Measurements from ENCODE around the gene COL4A1.

The COL4A1 gene

DNA sequence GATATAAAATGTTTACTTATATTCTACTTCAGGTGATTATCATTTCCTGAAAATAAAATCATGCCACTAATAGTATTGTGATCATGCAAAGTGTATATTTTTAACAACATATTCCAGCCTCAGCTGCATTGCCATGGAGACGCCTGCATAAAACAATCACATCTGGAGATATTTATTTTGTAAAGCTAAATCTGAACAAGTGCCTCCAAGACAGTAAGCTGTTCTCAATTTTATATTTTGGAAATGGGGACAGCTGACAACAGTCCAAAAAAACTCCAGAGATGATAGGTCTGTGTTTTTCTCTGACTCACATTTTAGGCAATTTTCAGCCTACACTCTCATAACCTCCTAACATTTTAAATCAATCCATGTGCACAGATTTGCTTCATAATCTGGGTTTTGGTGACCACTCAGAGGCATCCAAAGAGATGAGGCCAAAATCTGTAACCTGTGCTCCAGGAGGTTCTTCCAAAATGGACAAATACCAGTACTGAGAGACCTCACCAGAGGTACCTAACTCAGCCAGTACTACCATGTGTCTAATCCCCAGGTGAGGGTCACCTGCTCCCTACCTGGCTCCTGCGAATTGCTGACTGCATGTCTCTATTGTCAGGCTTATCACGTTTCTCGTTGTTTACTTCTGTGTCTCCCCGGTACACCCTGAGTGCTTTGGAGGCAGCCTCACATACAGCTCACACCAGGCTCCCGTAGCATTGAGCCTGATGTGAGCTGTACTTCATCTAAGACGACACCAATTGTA is 62.7 kb downstream of the COL4A1 start:
- no peaks in the 10 kb centered on the region for H3K36me3 Mint-ChIP-seq (ENCODE audit: insufficient read depth)
- H3K4me3 Mint-ChIP-seq, result no peak overlapping the region

DNA sequence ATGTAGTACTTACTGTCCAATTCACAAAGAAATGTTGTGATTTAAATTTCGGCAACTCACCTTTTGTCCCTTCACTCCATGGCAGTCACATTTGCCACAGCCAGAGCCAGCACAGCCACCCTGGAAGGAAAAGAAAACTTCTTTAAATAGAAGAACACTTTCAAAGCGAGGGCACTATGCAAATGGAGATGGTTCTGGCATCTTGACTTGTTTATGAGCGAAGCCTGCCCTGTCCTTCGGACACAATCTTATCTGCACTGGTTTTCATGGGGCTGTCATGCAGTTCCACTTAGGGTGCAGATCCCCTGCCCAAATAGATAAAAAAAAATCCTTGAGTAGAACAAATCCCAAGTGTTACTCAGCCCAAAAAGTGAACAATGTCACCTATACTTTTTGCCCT is 64.3 kb downstream of the COL4A1 start:
- ATAC-seq (replicated peaks; ENCODE audit: extremely low read depth, poor library complexity, severe bottlenecking), result no peak
- Mint-ChIP-seq H3K9me3 (no peaks in the 10 kb centered on the region), H3K36me3 (ENCODE audit: insufficient read depth) (no peaks in the 10 kb centered on the region), H3K4me1 (no peaks in the 10 kb centered on the region), H3K27ac (ENCODE audit: low read depth) (no peak overlapping the region), H3K4me3 (no peak overlapping the region), H3K27me3 (peaks cover 12% of the 10 kb centered on the region)
- no peak for DNase-seq (ENCODE audit: low spot score in 2 of 2)

More for the DNA sequence above, 62.7 kb downstream of the COL4A1 start:
- ATAC-seq (replicated peaks; ENCODE audit: extremely low read depth, poor library complexity, severe bottlenecking) (no peak), DNase-seq (ENCODE audit: low spot score in 2 of 2) (no peak)
- H3K27ac Mint-ChIP-seq (ENCODE audit: low read depth), result no peak overlapping the region
- H3K9me3 Mint-ChIP-seq, result no peaks in the 10 kb centered on the region
- H3K27me3 Mint-ChIP-seq, result no peaks in the 10 kb centered on the region
- H3K4me1 Mint-ChIP-seq, result no peaks in the 10 kb centered on the region

DNA sequence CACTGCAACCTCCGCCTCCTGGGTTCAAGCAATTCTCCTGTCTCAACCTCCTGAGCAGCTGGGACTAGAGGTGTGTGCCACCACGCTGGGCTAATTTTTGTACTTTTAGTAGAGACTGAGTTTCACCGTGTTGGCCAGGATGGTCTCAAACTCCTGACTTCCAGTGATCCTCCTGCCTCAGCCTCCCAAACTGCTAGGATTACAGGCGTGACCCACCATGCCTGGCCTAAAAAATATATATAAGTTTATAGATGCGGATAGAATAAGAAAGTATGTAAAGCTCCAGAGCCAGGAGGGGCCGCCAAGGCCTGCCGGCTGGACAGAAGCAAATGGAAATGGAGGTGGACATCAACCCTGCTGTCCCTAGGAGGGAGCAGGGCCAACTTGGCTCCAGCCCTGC is 66.0 kb downstream of the COL4A1 start:
- Mint-ChIP-seq H3K27me3 (peaks cover 23% of the 10 kb centered on the region), H3K9me3 (no peaks in the 10 kb centered on the region), H3K36me3 (ENCODE audit: insufficient read depth) (no peaks in the 10 kb centered on the region), H3K4me1 (no peaks in the 10 kb centered on the region), H3K4me3 (no peak overlapping the region), H3K27ac (ENCODE audit: low read depth) (no peak overlapping the region)
- DNase-seq (ENCODE audit: low spot score in 2 of 2) (no peak), ATAC-seq (replicated peaks; ENCODE audit: extremely low read depth, poor library complexity, severe bottlenecking) (no peak)

- no peak for DNase-seq (ENCODE audit: low spot score in 2 of 2)
- Mint-ChIP-seq H3K4me3 (no peak overlapping the region), H3K27ac (ENCODE audit: low read depth) (no peak overlapping the region), H3K9me3 (no peaks in the 10 kb centered on the region), H3K27me3 (peaks cover 23% of the 10 kb centered on the region), H3K4me1 (no peaks in the 10 kb centered on the region), H3K36me3 (ENCODE audit: insufficient read depth) (no peaks in the 10 kb centered on the region)
- no peak for ATAC-seq (replicated peaks; ENCODE audit: extremely low read depth, poor library complexity, severe bottlenecking)
These were observed 66.6 kb downstream of the COL4A1 start for GRCh38 chr13:110240352-110240751.

- ATAC-seq (replicated peaks; ENCODE audit: extremely low read depth, poor library complexity, severe bottlenecking) (no peak), DNase-seq (ENCODE audit: low spot score in 2 of 2) (no peak)
- H3K4me3 Mint-ChIP-seq, result no peak overlapping the region
- no peaks in the 10 kb centered on the region for H3K9me3 Mint-ChIP-seq
- no peaks in the 10 kb centered on the region for H3K4me1 Mint-ChIP-seq
- H3K36me3 Mint-ChIP-seq (ENCODE audit: insufficient read depth), result no peaks in the 10 kb centered on the region
- H3K27me3 Mint-ChIP-seq, result peaks cover 23% of the 10 kb centered on the region
- H3K27ac Mint-ChIP-seq (ENCODE audit: low read depth), result no peak overlapping the region
These were observed 67.5 kb downstream of the COL4A1 start for GRCh38 chr13:110239280-110240125.

GRCh38 chr13:110238818-110239195 is 68.2 kb downstream of the COL4A1 start:
- DNase-seq (ENCODE audit: low spot score in 2 of 2) (no peak), ATAC-seq (replicated peaks; ENCODE audit: extremely low read depth, poor library complexity, severe bottlenecking) (no peak)
- Mint-ChIP-seq H3K4me3 (no peak overlapping the region), H3K9me3 (no peaks in the 10 kb centered on the region), H3K27ac (ENCODE audit: low read depth) (no peak overlapping the region), H3K27me3 (peaks cover 25% of the 10 kb centered on the region), H3K4me1 (no peaks in the 10 kb centered on the region), H3K36me3 (ENCODE audit: insufficient read depth) (no peaks in the 10 kb centered on the region)

GRCh38 chr13:110237875-110238817 is 68.8 kb downstream of the COL4A1 start:
- peaks cover 32% of the 10 kb centered on the region for H3K27me3 Mint-ChIP-seq
- ATAC-seq (replicated peaks; ENCODE audit: extremely low read depth, poor library complexity, severe bottlenecking) (no peak), DNase-seq (ENCODE audit: low spot score in 2 of 2) (no peak)
- no peaks in the 10 kb centered on the region for H3K36me3 Mint-ChIP-seq (ENCODE audit: insufficient read depth)
- no peaks in the 10 kb centered on the region for H3K9me3 Mint-ChIP-seq
- no peaks in the 10 kb centered on the region for H3K4me1 Mint-ChIP-seq
- H3K27ac Mint-ChIP-seq (ENCODE audit: low read depth), result no peak overlapping the region
- no peak overlapping the region for H3K4me3 Mint-ChIP-seq

DNA sequence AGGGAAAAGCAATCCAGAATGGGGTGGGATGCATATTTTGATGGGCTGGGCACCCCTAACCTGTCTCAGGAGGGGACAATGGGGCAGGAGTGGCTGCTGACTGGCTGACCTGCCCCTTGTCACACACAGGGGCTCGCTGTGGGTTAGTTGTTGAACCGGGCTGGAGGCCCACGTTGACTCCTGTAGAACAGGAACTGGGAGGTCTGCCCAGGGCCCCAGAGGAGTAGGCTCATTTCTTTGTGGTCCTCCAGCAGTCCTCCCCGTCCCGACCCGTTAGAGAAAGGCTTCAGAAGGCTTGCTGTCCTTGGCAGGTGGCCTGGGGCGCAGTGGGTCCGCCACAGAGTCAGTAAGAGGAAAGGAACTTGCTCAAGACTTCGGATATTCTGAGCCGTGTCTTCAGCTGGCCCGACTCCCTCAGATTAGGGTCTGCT is 70.1 kb downstream of the COL4A1 start:
- H3K4me1 Mint-ChIP-seq, result no peaks in the 10 kb centered on the region
- DNase-seq (ENCODE audit: low spot score in 2 of 2), result no peak
- H3K9me3 Mint-ChIP-seq, result no peaks in the 10 kb centered on the region
- no peaks in the 10 kb centered on the region for H3K36me3 Mint-ChIP-seq (ENCODE audit: insufficient read depth)
- H3K4me3 Mint-ChIP-seq, result no peak overlapping the region
- ATAC-seq (replicated peaks; ENCODE audit: extremely low read depth, poor library complexity, severe bottlenecking), result no peak
- no peak overlapping the region for H3K27ac Mint-ChIP-seq (ENCODE audit: low read depth)
- H3K27me3 Mint-ChIP-seq, result peaks cover 41% of the 10 kb centered on the region

DNA sequence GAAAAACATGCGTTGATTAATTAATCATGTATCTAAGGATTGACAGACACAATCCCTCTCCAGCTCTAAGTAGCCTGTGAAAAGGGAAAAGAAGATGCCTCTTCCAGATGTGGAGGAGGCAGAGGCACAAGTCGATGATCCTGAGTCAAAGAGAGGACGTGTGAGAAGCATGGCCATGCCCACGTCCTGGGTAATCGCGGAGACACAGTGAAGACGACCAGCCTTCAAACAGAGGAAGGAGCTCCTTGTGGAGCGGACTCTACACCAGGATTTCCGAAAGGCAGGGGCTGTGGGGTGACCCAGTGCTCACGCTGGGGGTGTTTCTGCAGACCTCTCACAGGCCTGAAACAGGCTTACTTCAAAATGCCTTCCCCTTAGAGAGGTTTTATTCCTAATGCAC is 70.5 kb downstream of the COL4A1 start:
- H3K27ac Mint-ChIP-seq (ENCODE audit: low read depth), result no peak overlapping the region
- ATAC-seq (replicated peaks; ENCODE audit: extremely low read depth, poor library complexity, severe bottlenecking), result no peak
- H3K27me3 Mint-ChIP-seq, result peaks cover 41% of the 10 kb centered on the region
- H3K9me3 Mint-ChIP-seq, result no peaks in the 10 kb centered on the region
- H3K36me3 Mint-ChIP-seq (ENCODE audit: insufficient read depth), result no peaks in the 10 kb centered on the region
- DNase-seq (ENCODE audit: low spot score in 2 of 2), result no peak
- no peak overlapping the region for H3K4me3 Mint-ChIP-seq
- H3K4me1 Mint-ChIP-seq, result no peaks in the 10 kb centered on the region

GRCh38 chr13:110234532-110234931 is 72.4 kb downstream of the COL4A1 start:
- peaks cover 41% of the 10 kb centered on the region for H3K27me3 Mint-ChIP-seq
- H3K4me1 Mint-ChIP-seq, result no peaks in the 10 kb centered on the region
- DNase-seq (ENCODE audit: low spot score in 2 of 2) (no peak), ATAC-seq (replicated peaks; ENCODE audit: extremely low read depth, poor library complexity, severe bottlenecking) (no peak)
- H3K9me3 Mint-ChIP-seq, result no peaks in the 10 kb centered on the region
- H3K27ac Mint-ChIP-seq (ENCODE audit: low read depth), result no peak overlapping the region
- H3K4me3 Mint-ChIP-seq, result no peak overlapping the region
- no peaks in the 10 kb centered on the region for H3K36me3 Mint-ChIP-seq (ENCODE audit: insufficient read depth)

DNA sequence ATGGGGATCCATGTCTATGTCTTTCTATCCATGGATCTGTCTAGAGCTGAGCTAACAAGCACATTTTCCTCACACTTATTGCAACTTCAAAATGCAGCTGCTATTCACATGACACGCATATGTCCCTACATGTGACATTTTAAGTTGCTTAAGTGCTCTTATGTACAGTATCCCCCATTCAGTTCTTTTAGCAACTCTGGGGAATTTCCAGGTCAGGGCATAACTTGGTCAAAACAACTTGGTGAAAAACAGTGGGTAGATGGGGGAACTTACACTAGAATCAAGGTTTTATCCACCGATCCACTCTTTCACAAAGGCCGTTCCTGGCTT is 73.0 kb downstream of the COL4A1 start:
- H3K4me3 Mint-ChIP-seq, result no peak overlapping the region
- no peaks in the 10 kb centered on the region for H3K9me3 Mint-ChIP-seq
- ATAC-seq (replicated peaks; ENCODE audit: extremely low read depth, poor library complexity, severe bottlenecking), result no peak
- H3K4me1 Mint-ChIP-seq, result no peaks in the 10 kb centered on the region
- no peaks in the 10 kb centered on the region for H3K36me3 Mint-ChIP-seq (ENCODE audit: insufficient read depth)
- DNase-seq (ENCODE audit: low spot score in 2 of 2), result no peak
- peaks cover 41% of the 10 kb centered on the region for H3K27me3 Mint-ChIP-seq
- no peak overlapping the region for H3K27ac Mint-ChIP-seq (ENCODE audit: low read depth)

GRCh38 chr13:110233181-110233950 is 73.6 kb downstream of the COL4A1 start:
- Mint-ChIP-seq H3K9me3 (no peaks in the 10 kb centered on the region), H3K4me3 (no peak overlapping the region), H3K36me3 (ENCODE audit: insufficient read depth) (no peaks in the 10 kb centered on the region), H3K27ac (ENCODE audit: low read depth) (no peak overlapping the region), H3K27me3 (peaks cover 36% of the 10 kb centered on the region), H3K4me1 (no peaks in the 10 kb centered on the region)
- DNase-seq (ENCODE audit: low spot score in 2 of 2) (no peak), ATAC-seq (replicated peaks; ENCODE audit: extremely low read depth, poor library complexity, severe bottlenecking) (no peak)
